ENCODE results near the gene CCDC136.

DNA sequence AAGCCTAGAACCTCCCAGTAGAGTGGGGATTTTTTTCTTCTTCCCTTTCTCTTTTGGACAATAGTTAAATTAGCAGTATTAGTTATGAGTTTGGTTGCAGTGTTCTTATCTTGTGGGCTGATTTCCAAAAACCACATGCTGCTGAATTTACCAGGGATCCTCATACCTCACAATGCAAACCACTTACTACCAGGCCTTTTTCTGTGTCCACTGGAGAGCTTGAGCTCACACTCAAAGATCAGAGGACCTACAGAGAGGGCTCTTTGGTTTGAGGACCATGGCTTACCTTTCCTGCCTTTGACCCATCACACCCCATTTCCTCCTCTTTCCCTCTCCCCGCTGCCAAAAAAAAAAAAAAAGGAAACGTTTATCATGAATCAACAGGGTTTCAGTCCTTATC lies 21.5 kb upstream of the CCDC136 start:
- TF ChIP-seq, protein P1, sequence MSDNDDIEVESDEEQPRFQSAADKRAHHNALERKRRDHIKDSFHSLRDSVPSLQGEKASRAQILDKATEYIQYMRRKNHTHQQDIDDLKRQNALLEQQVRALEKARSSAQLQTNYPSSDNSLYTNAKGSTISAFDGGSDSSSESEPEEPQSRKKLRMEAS (IDR thresholded peaks at IDR 0.05): no peak
- no peak for TF ChIP-seq ZBTB7A (IDR thresholded peaks at IDR 0.05; ENCODE audit: low read depth)
- no peak for TF ChIP-seq TCF12 (IDR thresholded peaks at IDR 0.05; ENCODE audit: low read depth)
- TF ChIP-seq, protein P2, sequence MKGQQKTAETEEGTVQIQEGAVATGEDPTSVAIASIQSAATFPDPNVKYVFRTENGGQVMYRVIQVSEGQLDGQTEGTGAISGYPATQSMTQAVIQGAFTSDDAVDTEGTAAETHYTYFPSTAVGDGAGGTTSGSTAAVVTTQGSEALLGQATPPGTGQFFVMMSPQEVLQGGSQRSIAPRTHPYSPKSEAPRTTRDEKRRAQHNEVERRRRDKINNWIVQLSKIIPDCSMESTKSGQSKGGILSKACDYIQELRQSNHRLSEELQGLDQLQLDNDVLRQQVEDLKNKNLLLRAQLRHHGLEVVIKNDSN (IDR thresholded peaks at IDR 0.05): no peak
- TF ChIP-seq EGR1 (IDR thresholded peaks at IDR 0.05): no peak
- TF ChIP-seq REST (IDR thresholded peaks at IDR 0.05; ENCODE audit: low read depth): no peak
- no peak for TF ChIP-seq TAF1 (IDR thresholded peaks at IDR 0.05; ENCODE audit: low read depth)
- no peak for TF ChIP-seq CREB1 (IDR thresholded peaks at IDR 0.05; ENCODE audit: low read depth)
- no peak for TF ChIP-seq YY1 (IDR thresholded peaks at IDR 0.05; ENCODE audit: low read depth)
- TF ChIP-seq CEBPB (IDR thresholded peaks at IDR 0.05): no peak
- TF ChIP-seq EP300 (IDR thresholded peaks at IDR 0.05; ENCODE audit: borderline replicate concordance): no peak
- no peak for TF ChIP-seq TEAD4 (IDR thresholded peaks at IDR 0.05)
- TF ChIP-seq FOXM1 (IDR thresholded peaks at IDR 0.05; ENCODE audit: borderline replicate concordance, low read depth): no peak
- no peak for TF ChIP-seq NFIC (IDR thresholded peaks at IDR 0.05)
